ENCODE results near the gene LDB3.

GRCh38 chr10:86744067-86744725 is 75.9 kb downstream of the LDB3 start:
- TF ChIP-seq CTCF (IDR thresholded peaks at IDR 0.05 in 8 of 11, conservative IDR thresholded peaks at IDR 0.05 in 3 of 11) (no peak), POLR2A (IDR thresholded peaks at IDR 0.05) (no peak)

Data from spleen (tissue), 7 donors.